ENCODE data around the gene FSTL5.

FSTL5 gene

DNA sequence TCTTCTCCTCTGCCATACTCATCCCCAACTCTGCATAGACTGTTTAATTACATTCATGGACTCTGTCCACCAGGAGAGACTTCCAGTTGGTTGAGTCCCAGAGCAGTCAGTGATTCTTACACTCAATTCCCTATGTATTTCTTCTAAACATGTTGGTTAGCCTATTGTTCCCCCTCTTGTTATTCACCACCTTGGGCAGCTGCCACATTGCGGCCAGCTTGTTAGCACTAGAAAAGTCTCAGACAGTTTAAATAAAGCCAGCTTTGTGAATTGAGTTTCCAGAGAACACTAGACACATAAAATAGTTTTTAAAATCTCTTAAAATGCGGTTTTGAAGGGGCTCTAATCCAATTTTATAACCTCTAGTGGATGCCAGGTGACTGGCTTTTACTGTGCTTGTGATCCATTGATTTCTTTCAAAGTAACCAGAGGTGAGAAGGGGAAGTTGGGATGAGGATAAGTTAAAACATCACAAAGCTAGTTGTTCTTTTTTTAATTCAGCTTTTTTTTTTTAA is 827.7 kb downstream of the FSTL5 start:
- no peak for DNase-seq (ENCODE audit: low read depth in 2 of 2)
